Activated T-cell treated with anti-CD3 and anti-CD28 coated beads, Interleukin-2, amount 50 U/mL, for 48 hours (primary cell): Measurements from ENCODE around the gene SDF4.
"Not testable (repeated sequence)": the region's sequence is repeated elsewhere in the genome, so short reads cannot be mapped to it uniquely, and the experiment has no call there.

ENCODE experiments used
- DNase-seq, 2 experiments: peaks; one replicate each; pipeline ENCODE4 v3.0.0-alpha.2; 2020

Gene SDF4

GRCh38 chr1:1197188-1197500, 34.7 kb downstream of the SDF4 start:
- no peak for DNase-seq

DNA sequence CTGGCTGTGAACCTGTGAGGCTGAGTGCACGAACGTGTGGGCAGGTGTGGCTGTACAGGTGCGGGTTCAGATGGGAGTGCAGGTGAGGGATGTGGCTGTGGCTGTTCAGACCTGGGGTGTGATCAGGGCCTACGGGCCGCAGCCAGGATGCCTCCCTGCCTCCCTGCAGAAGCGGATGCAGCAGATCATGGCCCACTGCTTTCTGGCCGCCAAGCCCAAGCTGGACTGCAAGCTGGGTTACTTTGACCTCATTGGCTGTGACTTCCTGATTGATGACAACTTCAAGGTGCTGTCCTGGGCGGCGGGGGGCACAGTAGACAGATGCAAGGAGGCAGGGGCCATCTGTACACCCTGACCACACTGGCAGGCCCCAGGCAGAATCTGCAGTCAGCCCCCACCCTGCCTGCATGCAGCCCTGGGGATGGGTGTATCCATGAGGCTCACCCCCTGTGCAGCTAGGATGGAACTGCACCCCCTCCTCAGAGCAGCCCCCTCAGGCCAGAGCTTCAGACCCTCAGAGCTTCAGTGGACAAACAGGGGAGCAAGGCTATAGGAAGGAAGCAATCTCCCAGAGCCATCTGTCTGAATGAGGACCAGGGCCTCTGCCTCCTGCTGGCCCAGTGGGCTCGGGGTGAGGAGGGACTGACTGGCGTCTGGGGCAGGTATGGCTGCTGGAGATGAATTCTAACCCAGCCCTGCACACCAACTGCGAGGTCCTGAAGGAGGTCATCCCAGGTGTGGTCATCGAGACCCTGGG, 35.2 kb downstream of the SDF4 start:
- DNase-seq: no peak

- DNase-seq: not testable (repeated sequence)
Measured at GRCh38 chr1:1195726-1196125, 36.1 kb downstream of the SDF4 start.

GRCh38 chr1:1194723-1195122, 37.1 kb downstream of the SDF4 start:
- DNase-seq: no peak

DNA sequence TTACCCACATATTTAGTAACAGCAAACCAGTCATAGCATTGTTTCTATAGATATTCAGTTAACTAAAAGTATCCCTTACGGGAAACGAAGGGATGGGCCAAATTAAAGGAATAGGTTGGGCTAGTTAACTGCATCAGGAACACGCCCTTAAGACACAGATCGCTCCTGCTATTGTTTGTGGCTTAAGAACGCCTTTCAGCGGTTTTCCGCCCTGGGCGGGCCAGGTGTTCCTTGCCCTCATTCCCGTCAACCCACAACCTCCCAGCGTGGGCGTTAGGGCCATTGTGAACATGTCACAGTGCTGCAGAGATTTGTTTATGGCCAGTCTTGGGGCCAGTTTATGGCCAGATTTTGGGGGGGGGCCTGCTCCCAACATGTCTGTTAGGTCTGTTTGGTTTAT, 40.1 kb downstream of the SDF4 start:
- no peak for DNase-seq

GRCh38 chr1:1189111-1189510, 42.7 kb downstream of the SDF4 start:
- DNase-seq: no peak

- no peak for DNase-seq
Measured at GRCh38 chr1:1187938-1188337, 43.9 kb downstream of the SDF4 start.

DNA sequence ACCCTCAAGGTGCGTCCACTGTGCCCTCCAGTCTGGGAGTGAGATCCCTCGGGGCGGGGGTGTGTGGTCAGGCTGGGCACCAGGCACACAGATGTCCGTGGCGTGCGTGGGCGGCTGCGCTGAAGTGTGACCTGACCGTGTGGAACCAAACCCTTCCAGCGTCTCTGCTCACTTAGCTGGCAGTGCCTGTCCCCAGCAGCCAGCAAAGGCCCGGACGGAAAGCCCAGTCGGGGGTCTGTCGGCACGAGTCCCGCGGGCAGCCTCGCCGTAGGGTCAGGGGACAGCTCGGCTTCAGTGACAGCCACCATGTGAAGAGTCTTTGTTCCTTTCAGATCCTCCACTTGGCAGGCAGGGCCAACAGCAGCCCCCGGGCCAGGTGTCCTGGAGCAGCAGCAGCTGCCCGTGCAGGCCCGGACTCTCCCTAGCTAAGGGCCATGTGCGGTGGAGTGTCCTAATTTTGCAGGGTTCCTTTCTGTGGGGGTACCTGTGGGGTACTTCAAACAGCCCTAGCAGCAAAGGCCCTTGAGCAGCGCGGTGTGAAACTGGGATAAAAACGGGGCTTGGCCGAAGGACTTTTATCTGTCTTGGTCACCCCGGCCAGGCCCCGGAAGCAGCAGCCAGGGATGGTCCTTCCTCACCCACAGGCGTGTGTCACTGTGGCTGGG, 46.6 kb downstream of the SDF4 start:
- DNase-seq: no peak

DNA sequence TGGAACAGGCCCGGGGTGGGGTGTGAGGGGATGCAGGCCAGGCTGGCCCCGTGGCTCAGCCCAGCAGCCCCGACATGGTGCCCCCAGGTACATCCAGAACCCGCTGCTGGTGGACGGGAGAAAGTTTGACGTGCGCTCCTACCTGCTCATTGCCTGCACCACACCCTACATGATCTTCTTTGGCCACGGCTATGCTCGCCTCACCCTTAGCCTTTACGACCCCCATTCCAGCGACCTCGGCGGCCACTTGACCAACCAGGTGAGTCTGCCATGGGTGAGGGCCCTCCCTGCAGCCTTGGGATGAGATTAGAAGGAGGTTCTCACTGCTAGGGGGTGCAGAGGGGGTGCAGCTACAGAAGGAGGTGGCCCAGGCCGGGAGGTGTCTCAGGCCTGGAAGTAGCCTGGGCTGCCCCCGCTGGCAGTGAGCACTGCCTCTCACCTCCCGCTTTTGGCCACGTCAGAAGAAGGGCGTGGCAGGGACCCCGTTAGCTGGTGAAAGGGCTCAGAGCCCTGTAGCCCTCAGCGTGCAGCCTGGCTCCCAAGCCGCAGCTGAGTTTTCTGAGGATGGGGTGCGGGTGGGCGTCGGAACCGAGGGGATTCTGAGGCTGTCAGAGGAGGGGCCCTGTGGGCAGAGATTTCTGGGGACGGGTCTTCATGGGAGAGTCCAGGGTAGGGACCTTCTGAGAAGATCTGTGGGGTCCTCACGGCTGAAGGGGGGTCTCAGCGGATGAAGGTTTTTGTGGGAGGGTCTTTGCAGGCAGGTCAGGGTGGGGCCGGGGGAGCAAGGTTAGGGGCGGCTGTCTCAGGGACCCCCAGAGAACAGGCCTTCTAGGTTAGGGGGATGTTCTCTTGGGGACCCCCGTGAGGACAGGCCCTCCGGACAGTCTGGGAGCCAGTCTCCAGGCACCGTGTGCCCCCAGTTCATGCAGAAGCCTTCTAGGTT, 47.7 kb downstream of the SDF4 start:
- no peak for DNase-seq

GRCh38 chr1:1183221-1183747, 48.5 kb downstream of the SDF4 start:
- no peak for DNase-seq

DNA sequence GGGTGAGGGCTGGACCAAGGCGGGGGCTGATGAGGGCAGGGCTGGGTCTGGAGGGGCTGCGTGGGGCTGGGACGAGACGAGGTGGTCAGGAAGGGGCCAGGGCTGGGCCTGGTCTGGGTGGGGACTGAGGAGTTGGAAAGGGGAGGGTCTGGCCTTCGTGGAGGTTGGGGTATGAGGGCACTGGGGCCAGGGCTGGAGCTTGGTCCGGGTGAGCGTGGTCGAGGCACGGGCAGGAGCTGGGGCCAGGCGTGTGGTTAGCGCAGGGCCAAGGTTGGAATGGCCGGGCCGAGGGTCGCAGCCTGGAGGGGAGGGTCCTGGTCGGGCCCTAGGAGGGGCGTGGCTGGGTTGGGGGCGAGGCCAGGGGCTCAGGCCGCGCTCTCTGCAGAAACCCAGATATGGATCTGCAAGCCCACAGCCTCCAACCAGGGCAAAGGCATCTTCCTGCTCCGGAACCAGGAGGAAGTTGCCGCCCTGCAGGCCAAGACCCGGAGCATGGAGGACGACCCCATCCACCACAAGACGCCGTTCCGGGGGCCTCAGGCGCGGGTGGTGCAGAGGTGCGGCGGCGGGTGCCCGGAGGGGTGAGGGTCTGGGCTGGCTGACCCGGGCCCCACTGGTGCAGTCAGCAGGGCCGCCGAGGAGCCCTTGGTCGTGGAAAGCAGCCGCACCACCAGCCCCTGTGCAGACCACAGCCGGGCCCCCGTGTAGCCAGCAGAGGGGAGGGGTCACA, 49.1 kb downstream of the SDF4 start:
- DNase-seq: no peak

- DNase-seq: no peak
Measured at GRCh38 chr1:1181938-1182410, 49.8 kb downstream of the SDF4 start.

GRCh38 chr1:1181129-1181937, 50.5 kb downstream of the SDF4 start:
- DNase-seq: no peak

- DNase-seq: no peak
Measured at GRCh38 chr1:1179983-1180861, 51.6 kb downstream of the SDF4 start.

- no peak for DNase-seq
Measured at GRCh38 chr1:1179346-1179982, 52.3 kb downstream of the SDF4 start.

- DNase-seq: no peak
Measured at GRCh38 chr1:1178794-1179331, 52.9 kb downstream of the SDF4 start.

DNA sequence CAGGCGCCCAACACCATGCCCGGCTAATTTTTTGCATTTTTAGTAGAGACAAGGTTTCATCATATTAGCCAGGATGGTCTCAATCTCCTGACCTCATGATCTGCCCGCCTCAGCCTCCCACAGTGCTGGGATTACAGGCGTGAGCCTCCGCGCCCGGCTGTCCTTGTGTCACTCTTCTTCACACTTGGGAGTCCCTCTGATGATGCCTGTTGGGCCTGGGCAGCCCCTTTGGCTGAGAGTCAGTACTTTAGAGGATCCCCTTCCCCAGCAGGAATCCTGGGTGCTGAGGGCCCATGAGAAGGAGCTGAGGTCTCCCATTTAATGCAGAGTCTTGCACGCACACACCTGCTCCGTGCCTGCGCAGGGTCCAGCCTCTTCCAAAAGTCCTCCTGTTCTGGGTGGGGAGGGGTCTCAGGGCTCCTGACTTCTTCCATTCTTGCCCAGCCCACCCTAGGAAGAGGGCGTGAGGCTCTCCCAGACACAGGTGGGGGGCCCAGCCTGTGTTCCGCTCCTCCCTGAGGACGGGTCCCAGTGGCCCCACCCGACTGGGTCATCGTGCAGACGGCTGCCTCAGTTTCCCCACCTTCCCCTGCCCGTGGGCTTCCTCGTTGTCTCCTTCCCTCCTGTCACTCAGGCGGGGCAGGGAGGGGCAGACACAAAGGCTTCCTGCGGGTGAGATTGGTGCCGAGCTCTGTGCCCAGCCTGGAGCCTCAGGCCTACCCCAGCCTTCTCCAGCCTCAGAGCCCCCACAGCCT, 54.2 kb downstream of the SDF4 start:
- DNase-seq: no peak

DNA sequence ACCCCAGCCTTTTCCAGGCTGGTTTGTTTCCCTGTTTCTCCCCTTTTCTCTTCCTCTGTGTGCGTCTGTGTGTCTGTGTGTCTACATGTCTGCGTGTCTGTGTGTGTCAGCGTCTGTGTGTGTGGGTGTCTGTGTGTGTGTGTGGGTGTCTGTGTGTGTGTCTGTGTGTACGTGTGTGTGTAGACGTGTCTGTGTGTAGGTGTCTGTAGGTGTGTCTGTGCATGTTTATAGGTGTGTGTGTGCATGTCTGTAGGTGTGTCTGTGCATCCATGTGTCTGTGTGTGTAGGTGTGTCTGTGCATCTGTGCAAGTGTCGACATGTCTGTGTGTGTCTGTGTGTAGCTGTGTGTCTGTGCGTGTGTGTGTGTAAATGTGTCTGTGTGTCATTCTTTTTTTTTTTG, 54.9 kb downstream of the SDF4 start:
- DNase-seq: no peak
